Sigmoid colon (tissue), 4 donors: Measurements from ENCODE around the gene ACER2.

Source experiments
- CTCF ChIP-seq, 4 experiments: fragments of 450-650 bp in 3 of 4; fragments of 200-600 bp in 1 of 4; IDR thresholded peaks; one replicate each; pipeline ENCODE4 v1.5.1; 2016 to 2019; ENCODE audit warnings: antibody characterized with exemption in 4 of 4, mild to moderate bottlenecking in 3 of 4, moderate library complexity in 2 of 4
- EP300 ChIP-seq, 4 donors: sonication (generic); formaldehyde crosslinking; IDR thresholded peaks; one replicate each; pipeline ENCODE4 v1.6.1; 2017; ENCODE audit warnings: antibody characterized with exemption in 4 of 4
- POLR2A ChIP-seq, 2 donors: fragments of 450-650 bp; IDR thresholded peaks; one replicate each; pipeline ENCODE4 v1.6.1; 2016; ENCODE audit warnings: antibody characterized with exemption in 2 of 2, mild to moderate bottlenecking in 2 of 2, moderate library complexity in 2 of 2
- POLR2AphosphoS5 ChIP-seq, 4 donors: sonication (generic); formaldehyde crosslinking; IDR thresholded peaks; one replicate each; pipeline ENCODE4 v1.6.1; 2017; ENCODE audit warnings: antibody characterized with exemption in 4 of 4

GRCh38 chr9:19431361-19432171 lies 22.8 kb downstream of the ACER2 start:
- TF ChIP-seq CTCF (IDR thresholded peaks at IDR 0.05) = no peak
- TF ChIP-seq EP300 (IDR thresholded peaks at IDR 0.05) = no peak
- TF ChIP-seq POLR2AphosphoS5 (IDR thresholded peaks at IDR 0.05) = peak in 1 of 4 donors; percentile 14
- no peak for TF ChIP-seq POLR2A (IDR thresholded peaks at IDR 0.05)
